ENCODE results near the gene TEK.

TEK gene

GRCh38 chr9:27189426-27189825, 80.4 kb downstream of the TEK start:
- Histone ChIP-seq H3K4me2 (ENCODE audit: low read length) (no peak overlapping the region), H3K4me1 (ENCODE audit: control insufficient read depth, low read length) (no peaks in the 10 kb centered on the region), H3K9me2 (replicated peaks; ENCODE audit: control insufficient read depth, low read length) (no peaks in the 10 kb centered on the region), H3K79me2 (ENCODE audit: control insufficient read depth, low read length) (no peaks in the 10 kb centered on the region), H3K4me3 (ENCODE audit: low read length) (no peak overlapping the region), H4K20me1 (ENCODE audit: control insufficient read depth, insufficient read depth, low read depth, low read length) (no peaks in the 10 kb centered on the region), H3K36me3 (ENCODE audit: control insufficient read depth, low read length) (no peaks in the 10 kb centered on the region), H3K27me3 (ENCODE audit: control insufficient read depth, low read length) (no peaks in the 10 kb centered on the region), H3F3A (ENCODE audit: control insufficient read depth, insufficient read depth) (no peaks in the 10 kb centered on the region), H3K9me3 (ENCODE audit: control insufficient read depth, insufficient read depth, low read length) (no peaks in the 10 kb centered on the region), H3K27ac (ENCODE audit: low read depth, low read length) (no peak overlapping the region)
- TF ChIP-seq EZH2phosphoT487 (IDR thresholded peaks at IDR 0.05; ENCODE audit: borderline replicate concordance, low read length) (no peak), CTCF (IDR thresholded peaks at IDR 0.05; ENCODE audit: low read depth, low read length, poor library complexity, severe bottlenecking) (no peak)

- TF ChIP-seq CTCF (IDR thresholded peaks at IDR 0.05; ENCODE audit: low read depth, low read length, poor library complexity, severe bottlenecking) (no peak), EZH2phosphoT487 (IDR thresholded peaks at IDR 0.05; ENCODE audit: borderline replicate concordance, low read length) (no peak)
- Histone ChIP-seq H3K36me3 (ENCODE audit: control insufficient read depth, low read length) (no peaks in the 10 kb centered on the region), H3K4me3 (ENCODE audit: low read length) (no peak overlapping the region), H3K9me3 (ENCODE audit: control insufficient read depth, insufficient read depth, low read length) (no peaks in the 10 kb centered on the region), H3K79me2 (ENCODE audit: control insufficient read depth, low read length) (no peaks in the 10 kb centered on the region), H3K4me2 (ENCODE audit: low read length) (no peak overlapping the region), H3K27me3 (ENCODE audit: control insufficient read depth, low read length) (no peaks in the 10 kb centered on the region), H3F3A (ENCODE audit: control insufficient read depth, insufficient read depth) (no peaks in the 10 kb centered on the region), H4K20me1 (ENCODE audit: control insufficient read depth, insufficient read depth, low read depth, low read length) (no peaks in the 10 kb centered on the region), H3K9me2 (replicated peaks; ENCODE audit: control insufficient read depth, low read length) (no peaks in the 10 kb centered on the region), H3K27ac (ENCODE audit: low read depth, low read length) (no peak overlapping the region), H3K4me1 (ENCODE audit: control insufficient read depth, low read length) (no peaks in the 10 kb centered on the region)
These were observed 83.4 kb downstream of the TEK start for GRCh38 chr9:27192291-27192960.

- Histone ChIP-seq H3K4me3 (ENCODE audit: low read length) (no peak overlapping the region), H3K4me1 (ENCODE audit: control insufficient read depth, low read length) (no peaks in the 10 kb centered on the region), H3K36me3 (ENCODE audit: control insufficient read depth, low read length) (no peaks in the 10 kb centered on the region), H3K9me2 (replicated peaks; ENCODE audit: control insufficient read depth, low read length) (no peaks in the 10 kb centered on the region), H4K20me1 (ENCODE audit: control insufficient read depth, insufficient read depth, low read depth, low read length) (no peaks in the 10 kb centered on the region), H3F3A (ENCODE audit: control insufficient read depth, insufficient read depth) (no peaks in the 10 kb centered on the region), H3K9me3 (ENCODE audit: control insufficient read depth, insufficient read depth, low read length) (no peaks in the 10 kb centered on the region), H3K4me2 (ENCODE audit: low read length) (no peak overlapping the region), H3K27ac (ENCODE audit: low read depth, low read length) (no peak overlapping the region), H3K79me2 (ENCODE audit: control insufficient read depth, low read length) (no peaks in the 10 kb centered on the region), H3K27me3 (ENCODE audit: control insufficient read depth, low read length) (no peaks in the 10 kb centered on the region)
- TF ChIP-seq EZH2phosphoT487 (IDR thresholded peaks at IDR 0.05; ENCODE audit: borderline replicate concordance, low read length): no peak
- TF ChIP-seq CTCF (IDR thresholded peaks at IDR 0.05; ENCODE audit: low read depth, low read length, poor library complexity, severe bottlenecking): no peak
These were observed 84.9 kb downstream of the TEK start for GRCh38 chr9:27193886-27194285.

All from DOHH2 (cell line).